Osteocyte (in vitro differentiated cells): ENCODE data around the gene GABRB1. TPM values are rescaled to one million over a fixed set of nuclear protein-coding genes. Genes with fewer than 3 reads are reported as not detected.

Experiments
- DNase-seq: peaks from one replicate; pipeline ENCODE4 v3.0.0; 2021; ENCODE audit warnings: mixed read lengths; ENCODE audit not compliant: unreplicated experiment; ENCODE audit errors: extremely low spot score
- H3K27ac Mint-ChIP-seq: one replicate; pipeline ENCODE4 v1.8.0; 2021; ENCODE audit warnings: mild to moderate bottlenecking, mixed read lengths; ENCODE audit not compliant: unreplicated experiment
- H3K27me3 Mint-ChIP-seq: one replicate; pipeline ENCODE4 v1.8.0; 2021; ENCODE audit warnings: mixed read lengths; ENCODE audit not compliant: unreplicated experiment
- H3K36me3 Mint-ChIP-seq: one replicate; pipeline ENCODE4 v1.8.0; 2021; ENCODE audit warnings: mixed read lengths; ENCODE audit not compliant: unreplicated experiment
- H3K4me1 Mint-ChIP-seq: one replicate; pipeline ENCODE4 v1.8.0; 2021; ENCODE audit warnings: mixed read lengths; ENCODE audit not compliant: unreplicated experiment
- H3K4me3 Mint-ChIP-seq: one replicate; pipeline ENCODE4 v1.8.0; 2021; ENCODE audit warnings: mild to moderate bottlenecking, moderate library complexity, mixed read lengths; ENCODE audit not compliant: unreplicated experiment
- H3K9me3 Mint-ChIP-seq: one replicate; pipeline ENCODE4 v1.8.0; 2021; ENCODE audit warnings: mixed read lengths; ENCODE audit not compliant: unreplicated experiment
- CTCF ChIP-seq: fragments of 200-600 bp; sonication (generic); IDR thresholded peaks from 2 replicates; pipeline ENCODE4 v1.5.0; 2021; ENCODE audit warnings: antibody characterized with exemption, mild to moderate bottlenecking, moderate library complexity
- total RNA-seq: library from RNA; stranded (reverse); gene quantifications from 2 replicates; pipeline ENCODE4 v1.2.1, GENCODE V29; 2021

GABRB1 gene
- total RNA-seq, 1 donor from 2014 or later, result not detected

- H3K4me1 Mint-ChIP-seq, result no peaks in the 10 kb centered on the region
- no peak overlapping the region for H3K27ac Mint-ChIP-seq
- no peak overlapping the region for H3K4me3 Mint-ChIP-seq
- no peak for TF ChIP-seq CTCF
- H3K36me3 Mint-ChIP-seq, result no peaks in the 10 kb centered on the region
- H3K27me3 Mint-ChIP-seq, result peaks cover 58% of the 10 kb centered on the region
- no peak for DNase-seq
- H3K9me3 Mint-ChIP-seq, result no peaks in the 10 kb centered on the region
Observed at GRCh38 chr4:47391256-47391655, 359.9 kb downstream of the GABRB1 start.

GRCh38 chr4:47406408-47406807, 375.0 kb downstream of the GABRB1 start:
- TF ChIP-seq CTCF, result no peak
- peaks cover 8% of the 10 kb centered on the region for H3K4me1 Mint-ChIP-seq
- no peaks in the 10 kb centered on the region for H3K36me3 Mint-ChIP-seq
- no peak for DNase-seq
- H3K27me3 Mint-ChIP-seq, result peaks cover 55% of the 10 kb centered on the region
- H3K27ac Mint-ChIP-seq, result no peak overlapping the region
- no peak overlapping the region for H3K4me3 Mint-ChIP-seq
- no peaks in the 10 kb centered on the region for H3K9me3 Mint-ChIP-seq

GRCh38 chr4:47410271-47410670, 378.9 kb downstream of the GABRB1 start:
- Mint-ChIP-seq H3K4me1 (peaks cover 8% of the 10 kb centered on the region), H3K9me3 (no peaks in the 10 kb centered on the region), H3K27me3 (peaks cover 56% of the 10 kb centered on the region), H3K4me3 (no peak overlapping the region), H3K36me3 (no peaks in the 10 kb centered on the region), H3K27ac (peak overlapping the region; percentile 58)
- DNase-seq, result no peak
- TF ChIP-seq CTCF, result no peak

- DNase-seq, result no peak
- H3K36me3 Mint-ChIP-seq, result no peaks in the 10 kb centered on the region
- H3K27me3 Mint-ChIP-seq, result peaks cover 52% of the 10 kb centered on the region
- H3K4me1 Mint-ChIP-seq, result peaks cover 8% of the 10 kb centered on the region
- H3K27ac Mint-ChIP-seq, result no peak overlapping the region
- no peak for TF ChIP-seq CTCF
- no peak overlapping the region for H3K4me3 Mint-ChIP-seq
- H3K9me3 Mint-ChIP-seq, result no peaks in the 10 kb centered on the region
Observed at GRCh38 chr4:47413521-47413920, 382.2 kb downstream of the GABRB1 start.

- Mint-ChIP-seq H3K36me3 (no peaks in the 10 kb centered on the region), H3K9me3 (no peaks in the 10 kb centered on the region), H3K27ac (no peak overlapping the region), H3K4me1 (no peaks in the 10 kb centered on the region), H3K27me3 (peaks cover 62% of the 10 kb centered on the region), H3K4me3 (no peak overlapping the region)
- TF ChIP-seq CTCF, result no peak
- DNase-seq, result no peak
Observed at GRCh38 chr4:47415719-47416118, 384.4 kb downstream of the GABRB1 start.
